Fibroblast of pulmonary artery (primary cell): Measurements from ENCODE around the gene APOL2.
"Not testable (repeated sequence)": the region's sequence is repeated elsewhere in the genome, so short reads cannot be mapped to it uniquely, and the experiment has no call there.

Experiments used
- DNase-seq: peaks from one replicate; pipeline ENCODE4 v3.0.0-alpha.2; 2010; ENCODE audit warnings: low read depth
- H3K4me3 ChIP-seq: replicated peaks from 2 replicates; pipeline ENCODE4 v1.5.1; 2011; ENCODE audit warnings: low read depth, mild to moderate bottlenecking, control low read depth, low read length, moderate library complexity
- CTCF ChIP-seq: IDR thresholded peaks from 2 replicates; pipeline ENCODE4 v1.5.1; 2011; ENCODE audit warnings: mild to moderate bottlenecking, control low read depth, low read length, inconsistent platforms; ENCODE audit errors: missing control alignments

The APOL2 gene

GRCh38 chr22:36193171-36193570 lies 46.2 kb downstream of the APOL2 start:
- H3K4me3 ChIP-seq: no peak overlapping the region
- no peak for TF ChIP-seq CTCF
- no peak for DNase-seq

GRCh38 chr22:36192542-36192941 lies 46.8 kb downstream of the APOL2 start:
- TF ChIP-seq CTCF: no peak
- DNase-seq: peak; percentile 26
- no peak overlapping the region for H3K4me3 ChIP-seq

- peak; percentile 7 for DNase-seq
- no peak overlapping the region for H3K4me3 ChIP-seq
- no peak for TF ChIP-seq CTCF
Measured at GRCh38 chr22:36191106-36191836, 48.1 kb downstream of the APOL2 start.

GRCh38 chr22:36187862-36188261 lies 51.5 kb downstream of the APOL2 start:
- DNase-seq, H3K4me3 ChIP-seq: not testable (repeated sequence)

GRCh38 chr22:36185828-36186624 lies 53.3 kb downstream of the APOL2 start:
- H3K4me3 ChIP-seq: no peak overlapping the region
- TF ChIP-seq CTCF: no peak
- no peak for DNase-seq

- TF ChIP-seq CTCF: no peak
- DNase-seq: peak; percentile 50
- no peak overlapping the region for H3K4me3 ChIP-seq
Measured at GRCh38 chr22:36184433-36185025, 54.8 kb downstream of the APOL2 start.

- no peak overlapping the region for H3K4me3 ChIP-seq
- TF ChIP-seq CTCF: no peak
- DNase-seq: no peak
Measured at GRCh38 chr22:36183446-36183845, 55.9 kb downstream of the APOL2 start.
